Ovary (tissue), 9 donors: ENCODE data around the gene MLEC. TPM values are rescaled to one million over a fixed set of nuclear protein-coding genes. Genes with fewer than 3 reads are reported as not detected.
A peak's percentile ranks its signal among the peaks of the same experiment; 100 is the strongest.

Experiments
- DNase-seq, 5 donors: peaks; one replicate each; pipeline ENCODE4 v3.0.0-alpha.2; 2019 to 2020
- H3K27ac ChIP-seq, 2 donors: fragments of 200-600 bp; one replicate each; pipeline versions ENCODE4 v1.5.1 to v1.8.0; 2019 to 2022
- H3K27me3 ChIP-seq: fragments of 200-600 bp; one replicate; pipeline ENCODE4 v1.8.0; 2022
- H3K36me3 ChIP-seq: fragments of 200-600 bp; sonication (generic); one replicate; pipeline ENCODE4 v1.5.1; 2019
- H3K4me1 ChIP-seq: one replicate; pipeline ENCODE4 v1.8.1; 2013; ENCODE audit warnings: mild to moderate bottlenecking, moderate library complexity; ENCODE audit not compliant: insufficient read depth
- H3K4me3 ChIP-seq: fragments of 200-600 bp; sonication (generic); one replicate; pipeline ENCODE4 v1.5.1; 2017
- H3K9me3 ChIP-seq, 2 donors: fragments of 200-600 bp in 1 of 2; sonication (generic) in 1 of 2; one replicate each; pipeline versions ENCODE4 v1.5.1 to v1.8.1; 2013 to 2019; ENCODE audit warnings: mild to moderate bottlenecking in 1 of 2, moderate library complexity in 1 of 2
- EP300 ChIP-seq: sonication (generic); formaldehyde crosslinking; IDR thresholded peaks from one replicate; pipeline ENCODE4 v1.6.1; 2017; ENCODE audit warnings: antibody characterized with exemption
- POLR2A ChIP-seq: fragments of 450-650 bp; IDR thresholded peaks from one replicate; pipeline ENCODE4 v1.6.1; 2017; ENCODE audit warnings: antibody characterized with exemption, mild to moderate bottlenecking, moderate library complexity
- WGBS, 3 donors: extraction: QIAGEN DNeasy Blood & Tissue Kit in 1 of 3; methylation state at CpG; one replicate each; pipeline versions ENCODE4 v1.1.5 to v1.1.7; 2013 to 2017; 5-methylcytosine and 5-hydroxymethylcytosine counted together
- intact Hi-C, 4 donors: fragments of 100-400 bp; cut with DNase I; formaldehyde crosslinking; loops; one replicate each; pipeline versions ENCODE4 v1.11.0 to v1.15.1; 2022 to 2023
- polyA plus RNA-seq, 2 donors: library from polyadenylated mRNA; stranded (reverse); fragments of 200-250 nt in 1 of 2; fragments of 350-450 nt in 1 of 2; fragmentation: Illumina TruSeq in 1 of 2; extraction: RNeasy Lipid Tissue Mini Kit (QIAGEN cat#74804) in 1 of 2; gene quantifications; one replicate each; pipeline ENCODE4 v1.2.3, GENCODE V29; 2013 to 2014
- total RNA-seq, 7 donors: library from RNA; depleted of rRNA in 2 of 7; stranded (reverse); fragments of >200 nt in 2 of 7; fragmentation: NEBNext Ultra II Directional in 3 of 7; extraction: Animal tissue kit (Norgen Biotek cat#: 25700) in 3 of 7; gene quantifications; one replicate each; pipeline versions ENCODE4 v1.1.0 to v1.2.4, GENCODE V29; 2016 to 2023
- TF ChIP-seq, protein P1 (sequence below), 3 donors: fragments of 450-650 bp in 2 of 3; fragments of 200-600 bp in 1 of 3; IDR thresholded peaks; one replicate each; pipeline versions ENCODE4 v1.5.1 to v1.8.0; 2016 to 2022; ENCODE audit warnings: antibody characterized with exemption in 3 of 3, mild to moderate bottlenecking in 1 of 3
- donor health status: DM: no; HTN: no; CAD: no; lungs with moderate emphysema.
- donor health status: DM: no; HTN: no; CAD: no.
- donor health status: Bipolar disorder and iron deficiency.
- donor health status: DM: yes; HTN: yes; CAD: no.
- donor health status: DM: no; HTN: no; CAD: no.
- donor health status: DM: yes; HTN: yes; CAD: no.

MLEC gene
- total and polyA plus RNA-seq, 9 donors: 29.2 to 169 (median 101) TPM

GRCh38 chr12:120687578-120688289, 785 bp downstream of the MLEC start:
- H3K27me3 ChIP-seq: no peaks in the 10 kb centered on the region
- peak in 1 of 5 donors; percentile 20 for DNase-seq
- peak overlapping the region; percentile 92 for H3K4me3 ChIP-seq
- H3K27ac ChIP-seq: peak overlapping the region in 1 of 2 donors; percentile 90
- WGBS, 3 donors: 0% methylated on average over 31 of the region's 31 CpGs
- intact Hi-C loops: no loop called here
- TF ChIP-seq EP300: no peak
- TF ChIP-seq, protein P1, sequence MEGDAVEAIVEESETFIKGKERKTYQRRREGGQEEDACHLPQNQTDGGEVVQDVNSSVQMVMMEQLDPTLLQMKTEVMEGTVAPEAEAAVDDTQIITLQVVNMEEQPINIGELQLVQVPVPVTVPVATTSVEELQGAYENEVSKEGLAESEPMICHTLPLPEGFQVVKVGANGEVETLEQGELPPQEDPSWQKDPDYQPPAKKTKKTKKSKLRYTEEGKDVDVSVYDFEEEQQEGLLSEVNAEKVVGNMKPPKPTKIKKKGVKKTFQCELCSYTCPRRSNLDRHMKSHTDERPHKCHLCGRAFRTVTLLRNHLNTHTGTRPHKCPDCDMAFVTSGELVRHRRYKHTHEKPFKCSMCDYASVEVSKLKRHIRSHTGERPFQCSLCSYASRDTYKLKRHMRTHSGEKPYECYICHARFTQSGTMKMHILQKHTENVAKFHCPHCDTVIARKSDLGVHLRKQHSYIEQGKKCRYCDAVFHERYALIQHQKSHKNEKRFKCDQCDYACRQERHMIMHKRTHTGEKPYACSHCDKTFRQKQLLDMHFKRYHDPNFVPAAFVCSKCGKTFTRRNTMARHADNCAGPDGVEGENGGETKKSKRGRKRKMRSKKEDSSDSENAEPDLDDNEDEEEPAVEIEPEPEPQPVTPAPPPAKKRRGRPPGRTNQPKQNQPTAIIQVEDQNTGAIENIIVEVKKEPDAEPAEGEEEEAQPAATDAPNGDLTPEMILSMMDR (IDR thresholded peaks at IDR 0.05): no peak
- no peak for TF ChIP-seq POLR2A
- H3K36me3 ChIP-seq: no peaks in the 10 kb centered on the region
- H3K4me1 ChIP-seq: peaks cover 9% of the 10 kb centered on the region
- no peaks in the 10 kb centered on the region for H3K9me3 ChIP-seq

DNA sequence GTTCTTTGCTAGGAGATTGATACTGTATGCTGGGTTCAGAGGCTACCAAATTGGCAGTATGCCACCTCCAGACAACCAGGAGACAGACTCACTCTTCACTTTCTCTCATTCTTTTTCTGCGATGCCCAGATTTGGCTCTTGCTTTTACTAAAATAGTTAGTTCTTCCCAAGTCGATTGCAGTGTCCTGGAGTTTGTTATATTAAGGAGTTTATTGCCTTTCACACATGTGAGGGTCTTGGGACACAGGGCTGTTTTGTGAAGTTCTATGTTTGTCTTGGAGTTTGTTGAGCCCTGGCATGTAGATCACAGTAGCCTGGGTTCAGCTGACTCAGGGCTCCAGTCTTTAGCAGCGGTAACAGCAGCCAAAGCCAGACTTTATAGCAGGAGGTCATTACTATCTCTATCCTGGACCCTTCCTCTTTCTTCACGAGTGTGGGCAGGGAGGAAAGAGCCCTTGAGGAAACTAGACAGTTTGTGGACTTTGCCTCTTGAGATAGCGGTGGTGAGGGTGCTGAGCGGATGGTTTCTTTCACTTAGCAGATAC, 1.6 kb downstream of the MLEC start:
- Histone ChIP-seq H3K4me3 (peak overlapping the region; percentile 92), H3K36me3 (no peaks in the 10 kb centered on the region), H3K27ac (no peak overlapping the region), H3K27me3 (no peaks in the 10 kb centered on the region), H3K9me3 (no peaks in the 10 kb centered on the region), H3K4me1 (peaks cover 9% of the 10 kb centered on the region)
- intact Hi-C loops: no loop called here
- 3 to 11% (median 6%) methylated on average over 6 of the region's 6 CpGs for WGBS, 3 donors
- TF ChIP-seq, protein P1 (IDR thresholded peaks at IDR 0.05): no peak
- TF ChIP-seq EP300 (no peak), POLR2A (no peak)
- DNase-seq: peak in 1 of 5 donors; percentile 33

DNA sequence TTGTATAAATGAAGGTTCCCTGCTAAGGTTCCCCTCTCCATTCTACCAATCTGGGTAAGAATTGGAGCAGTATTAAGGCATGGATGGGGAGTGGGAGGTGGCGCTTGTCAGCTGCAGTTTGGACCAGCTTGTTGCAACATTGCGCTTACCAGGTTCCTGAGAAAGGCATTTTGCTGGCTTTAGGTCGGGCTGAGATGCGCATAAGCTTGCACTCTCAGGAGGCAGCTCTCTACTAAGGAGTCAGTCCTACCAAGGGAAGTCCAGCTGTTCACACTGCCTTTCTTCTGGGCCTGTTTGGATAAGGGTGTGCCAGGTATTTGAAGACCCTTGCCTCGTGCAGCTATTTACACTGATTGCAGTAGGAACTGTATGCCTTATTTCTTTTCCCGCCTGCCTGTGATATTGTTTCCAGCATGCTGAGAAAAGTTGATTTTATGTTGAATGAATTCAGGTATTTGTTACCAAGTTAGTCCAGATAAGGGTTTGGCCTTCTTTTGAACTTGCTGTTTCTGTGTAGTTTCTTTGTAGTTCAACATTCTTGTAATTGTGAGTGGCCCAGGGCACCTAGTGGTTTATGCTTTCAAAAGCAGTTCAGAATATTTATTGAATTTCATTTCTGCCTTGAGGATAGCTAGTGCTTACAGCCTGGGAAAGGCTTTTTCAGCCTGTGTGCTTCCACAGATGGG, 2.6 kb downstream of the MLEC start:
- H3K9me3 ChIP-seq: no peaks in the 10 kb centered on the region
- peak in 1 of 5 donors; percentile 19 for DNase-seq
- peaks cover 9% of the 10 kb centered on the region for H3K4me1 ChIP-seq
- TF ChIP-seq, protein P1 (IDR thresholded peaks at IDR 0.05): no peak
- no peak for TF ChIP-seq POLR2A
- no peak for TF ChIP-seq EP300
- H3K4me3 ChIP-seq: no peak overlapping the region
- H3K27ac ChIP-seq: no peak overlapping the region
- WGBS, 3 donors: 26 to 35% (median 27%) methylated on average over 6 of the region's 6 CpGs
- no peaks in the 10 kb centered on the region for H3K36me3 ChIP-seq
- no peaks in the 10 kb centered on the region for H3K27me3 ChIP-seq
- intact Hi-C loops: no loop called here

GRCh38 chr12:120690083-120690450, 3.1 kb downstream of the MLEC start:
- intact Hi-C loops: no loop called here
- H3K4me1 ChIP-seq: peaks cover 9% of the 10 kb centered on the region
- no peak for TF ChIP-seq POLR2A
- TF ChIP-seq, protein P1 (IDR thresholded peaks at IDR 0.05): no peak
- TF ChIP-seq EP300: no peak
- no peak overlapping the region for H3K27ac ChIP-seq
- no peaks in the 10 kb centered on the region for H3K9me3 ChIP-seq
- H3K27me3 ChIP-seq: no peaks in the 10 kb centered on the region
- DNase-seq: no peak
- WGBS, 3 donors: 75 to 86% (median 81%) methylated on average over 2 of the region's 2 CpGs
- H3K4me3 ChIP-seq: no peak overlapping the region
- H3K36me3 ChIP-seq: no peaks in the 10 kb centered on the region
